ENCODE measurements around the gene AHSP.
A peak's percentile ranks its signal among the peaks of the same experiment; 100 is the strongest.
"Not testable (repeated sequence)": the region's sequence is repeated elsewhere in the genome, so short reads cannot be mapped to it uniquely, and the experiment has no call there.

Gene AHSP

GRCh38 chr16:31501226-31501965 lies 26.3 kb upstream of the AHSP start:
- no peak for DNase-seq

- no peak for DNase-seq
Measured at GRCh38 chr16:31501966-31502348, 25.7 kb upstream of the AHSP start.

GRCh38 chr16:31502981-31503380 lies 24.7 kb upstream of the AHSP start:
- no peak for DNase-seq

GRCh38 chr16:31503555-31503954 lies 24.1 kb upstream of the AHSP start:
- DNase-seq, result not testable (repeated sequence)

- DNase-seq, result no peak
Measured at GRCh38 chr16:31504159-31504558, 23.5 kb upstream of the AHSP start.

GRCh38 chr16:31505483-31505882 lies 22.2 kb upstream of the AHSP start:
- no peak for DNase-seq

- DNase-seq, result no peak
Measured at GRCh38 chr16:31507617-31507928, 20.1 kb upstream of the AHSP start.

- DNase-seq, result peak; percentile 73
Measured at GRCh38 chr16:31507929-31508705, 19.6 kb upstream of the AHSP start, which contains the start of gene RUSF1. RUSF1 (minus strand) TSS chr16:31508391; CDS start chr16:31508373, 18 bp downstream.

- DNase-seq, result peak; percentile 33
Measured at GRCh38 chr16:31508706-31509195, 18.9 kb upstream of the AHSP start.

- DNase-seq, result no peak
Measured at GRCh38 chr16:31513126-31513525, 14.6 kb upstream of the AHSP start.

- no peak for DNase-seq
Measured at GRCh38 chr16:31513884-31514283, 13.8 kb upstream of the AHSP start.

GRCh38 chr16:31517800-31518402 lies 9.8 kb upstream of the AHSP start:
- DNase-seq, result no peak

- DNase-seq, result no peak
Measured at GRCh38 chr16:31519759-31520431, 7.8 kb upstream of the AHSP start.

GRCh38 chr16:31521368-31521767 lies 6.3 kb upstream of the AHSP start:
- no peak for DNase-seq

- DNase-seq, result no peak
Measured at GRCh38 chr16:31522071-31522470, 5.6 kb upstream of the AHSP start.

- DNase-seq, result not testable (repeated sequence)
Measured at GRCh38 chr16:31523768-31524167, 3.9 kb upstream of the AHSP start.

- no peak for DNase-seq
Measured at GRCh38 chr16:31525113-31525512, 2.6 kb upstream of the AHSP start.

- DNase-seq, result no peak
Measured at GRCh38 chr16:31528523-31529107, 915 bp downstream of the AHSP start.

- DNase-seq, result no peak
Measured at GRCh38 chr16:31529108-31529936, 1.6 kb downstream of the AHSP start.

GRCh38 chr16:31529937-31530312 lies 2.2 kb downstream of the AHSP start:
- no peak for DNase-seq

GRCh38 chr16:31530405-31530804 lies 2.7 kb downstream of the AHSP start:
- no peak for DNase-seq

GRCh38 chr16:31531096-31531495 lies 3.4 kb downstream of the AHSP start:
- DNase-seq, result no peak

Measured in NCI-H2171 treated with DMSO at 0.1 percent for 48 hours (cell line).